Inferior parietal cortex (tissue), 1 donor: ENCODE results near the gene OR13A1.
"Not testable (repeated sequence)": the region's sequence is repeated elsewhere in the genome, so short reads cannot be mapped to it uniquely, and the experiment has no call there.

Source experiments
- DNase-seq: peaks from one replicate; pipeline ENCODE4 v3.0.0-alpha.2; 2016; ENCODE audit errors: extremely low spot score

OR13A1 gene

GRCh38 chr10:45315508-45315907 lies at the start of gene OR13A1:
Gene OR13A1 (minus strand): TSS chr10:45315608. CDS start chr10:45304422, 11,186 bp downstream.
- no peak for DNase-seq

DNA sequence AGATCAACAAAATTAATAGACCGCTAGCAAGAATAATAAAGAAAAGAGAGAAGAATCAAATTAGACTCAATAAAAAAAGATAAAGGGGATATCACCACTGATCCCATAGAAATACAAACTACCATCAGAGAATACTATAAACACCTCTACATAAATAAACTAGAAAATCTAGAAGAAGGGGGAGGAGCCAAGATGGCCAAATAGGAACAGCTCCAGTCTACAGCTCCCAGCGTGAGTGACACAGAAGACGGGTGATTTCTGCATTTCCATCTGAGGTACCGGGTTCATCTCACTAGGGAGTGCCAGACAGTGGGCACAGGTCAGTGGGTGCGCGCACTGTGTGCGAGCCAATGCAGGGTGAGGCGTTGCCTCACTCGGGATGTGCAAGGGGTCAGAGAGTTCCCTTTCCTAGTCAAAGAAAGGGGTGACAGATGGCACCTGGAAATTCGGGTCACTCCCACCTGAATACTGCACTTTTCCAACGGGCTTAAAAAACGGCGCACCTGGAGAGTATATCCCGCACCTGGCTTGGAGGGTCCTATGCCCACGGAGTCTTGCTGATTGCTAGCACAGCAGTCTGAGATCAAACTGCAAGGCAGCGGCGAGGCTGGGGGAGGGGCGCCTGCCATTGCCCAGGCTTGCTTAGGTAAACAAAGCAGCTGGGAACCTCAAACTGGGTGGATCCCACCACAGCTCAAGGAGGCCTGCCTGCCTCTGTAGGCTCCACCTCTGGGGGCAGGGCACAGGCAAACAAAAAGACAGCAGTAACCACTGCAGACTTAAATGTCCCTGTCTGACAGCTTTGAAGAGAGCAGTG lies 46.8 kb upstream of the OR13A1 start:
- not testable (repeated sequence) for DNase-seq

DNA sequence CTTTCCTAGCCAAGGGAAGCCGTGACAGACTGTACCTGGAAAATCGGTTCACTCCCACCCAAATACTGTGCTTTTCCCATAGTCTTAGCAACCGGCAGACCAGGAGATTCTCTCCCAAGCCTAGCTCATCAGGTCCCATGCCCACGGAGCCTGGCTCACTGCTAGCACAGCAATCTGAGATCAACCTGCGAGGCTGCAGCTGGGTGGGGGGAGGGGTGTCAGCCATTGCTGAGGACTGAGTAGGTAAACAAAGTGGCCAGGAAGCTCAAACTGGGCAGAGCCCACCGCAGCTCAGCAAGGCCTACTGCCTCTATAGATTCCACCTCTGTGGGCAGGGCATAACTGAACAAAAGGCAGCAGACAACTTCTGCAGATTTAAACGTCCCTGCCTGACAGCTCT lies 43.6 kb upstream of the OR13A1 start:
- not testable (repeated sequence) for DNase-seq

GRCh38 chr10:45355494-45355893 lies 40.1 kb upstream of the OR13A1 start:
- DNase-seq = no peak

- no peak for DNase-seq
Observed at GRCh38 chr10:45354261-45354660, 38.9 kb upstream of the OR13A1 start.

GRCh38 chr10:45353186-45353585 lies 37.8 kb upstream of the OR13A1 start:
- DNase-seq = no peak

GRCh38 chr10:45348196-45348765 lies 32.9 kb upstream of the OR13A1 start:
- DNase-seq = not testable (repeated sequence)

GRCh38 chr10:45347464-45347863 lies 32.1 kb upstream of the OR13A1 start:
- DNase-seq = not testable (repeated sequence)

DNA sequence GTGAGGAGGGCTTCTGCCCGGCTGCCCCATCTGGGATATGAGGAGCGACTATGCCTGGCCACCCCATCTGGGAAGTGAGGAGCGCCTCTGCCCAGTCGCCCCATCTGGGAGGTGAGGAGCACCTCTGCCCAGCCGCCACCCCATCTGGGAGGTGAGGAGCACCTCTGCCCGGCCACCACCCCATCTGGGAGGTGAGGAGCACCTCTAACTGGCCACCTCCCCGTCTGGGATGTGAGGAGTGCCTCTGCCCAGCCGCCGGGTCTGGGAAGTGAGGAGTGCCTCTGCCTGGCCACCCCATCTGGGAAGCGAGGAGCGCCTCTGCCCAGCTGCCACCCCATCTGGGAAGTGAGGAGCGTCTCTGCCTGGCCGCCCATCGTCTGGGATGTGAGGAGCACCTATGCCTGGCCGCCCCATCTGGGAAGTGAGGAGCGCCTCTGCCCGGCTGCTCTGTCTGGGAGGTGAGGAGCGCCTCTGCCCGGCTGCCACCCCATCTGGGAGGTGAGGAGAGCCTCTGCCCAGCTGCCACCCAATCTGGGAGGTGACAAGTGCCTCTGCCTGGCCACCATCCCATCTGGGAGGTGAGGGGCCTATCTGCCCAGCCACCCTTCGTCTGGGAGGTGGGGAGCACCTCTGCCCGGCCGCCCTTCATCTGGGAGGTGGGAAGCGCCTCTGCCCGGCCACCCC lies 31.4 kb upstream of the OR13A1 start:
- DNase-seq = not testable (repeated sequence)

- DNase-seq = not testable (repeated sequence)
Observed at GRCh38 chr10:45340420-45340819, 25.0 kb upstream of the OR13A1 start.

DNA sequence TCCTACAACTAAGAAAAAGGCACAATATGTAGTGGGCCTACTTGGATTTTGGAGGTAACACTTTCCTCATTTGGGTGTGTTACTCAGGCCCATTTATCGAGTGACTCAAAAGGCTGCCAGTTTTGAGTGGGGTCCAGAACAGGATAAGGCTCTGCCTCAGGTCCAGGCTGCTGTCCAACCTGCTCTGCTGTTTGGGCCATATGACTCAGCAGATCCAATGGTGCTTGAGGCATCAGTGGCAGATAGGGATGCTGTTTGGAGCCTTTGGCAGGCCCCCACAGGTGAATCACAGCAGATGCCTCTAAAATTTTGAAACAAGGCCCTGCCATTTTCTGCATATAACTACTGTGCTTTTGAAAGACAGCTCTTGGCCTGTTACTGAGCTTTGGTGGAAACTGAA lies 24.5 kb upstream of the OR13A1 start:
- DNase-seq = no peak

DNA sequence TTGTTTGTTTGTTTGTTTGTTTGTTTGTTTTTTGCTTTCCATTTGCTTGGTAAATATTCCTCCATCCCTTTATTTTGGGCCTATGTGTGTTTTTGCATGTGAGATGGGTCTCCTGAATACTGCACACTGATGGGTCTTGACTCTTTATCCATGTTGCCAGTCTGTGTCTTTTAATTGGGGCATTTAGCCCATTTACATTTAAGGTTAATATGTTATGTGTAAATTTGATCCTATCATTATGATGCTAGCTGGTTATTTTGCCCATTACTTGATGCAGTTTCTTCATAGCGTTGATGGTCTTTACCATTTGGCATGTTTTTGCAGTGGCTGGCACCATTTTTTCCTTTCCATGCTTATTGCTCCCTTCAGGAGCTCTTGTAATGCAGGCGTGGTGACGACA lies 16.4 kb upstream of the OR13A1 start:
- DNase-seq = not testable (repeated sequence)

DNA sequence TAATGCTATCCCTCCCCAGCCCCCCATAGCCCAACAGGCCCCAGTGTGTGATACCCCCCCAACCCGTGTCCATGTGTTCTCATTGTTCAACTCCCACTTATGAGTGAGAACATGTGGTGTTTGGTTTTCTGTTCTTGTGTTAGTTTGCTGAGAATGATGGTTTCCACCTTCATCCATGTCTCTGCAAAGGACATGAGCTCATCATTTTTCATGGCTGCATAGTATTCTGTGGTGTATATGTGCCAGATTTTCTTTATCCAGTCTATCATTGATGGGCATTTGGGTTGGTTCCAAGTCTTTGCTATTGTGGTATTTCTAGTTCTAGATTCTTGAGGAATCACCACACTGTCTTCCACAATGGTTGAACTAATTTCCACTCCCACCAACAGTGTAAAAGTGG lies 11.5 kb upstream of the OR13A1 start:
- not testable (repeated sequence) for DNase-seq

DNA sequence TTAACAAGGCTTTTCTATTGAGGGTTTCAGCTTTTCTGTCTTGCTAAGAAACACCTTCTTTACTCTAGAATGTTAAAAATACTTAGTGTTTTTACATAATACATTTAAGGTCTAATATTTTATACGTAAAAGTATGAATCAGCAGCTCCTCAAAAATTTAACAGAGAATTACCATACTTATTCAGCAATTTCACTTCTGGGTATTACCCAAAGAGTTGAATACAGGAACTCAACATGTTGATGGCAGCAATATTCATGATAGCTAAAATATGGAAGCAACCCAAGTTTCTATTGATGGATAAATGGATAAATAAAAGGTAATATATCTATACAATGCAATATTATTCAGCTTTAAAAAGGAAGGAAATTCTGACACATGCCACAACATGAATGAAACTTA lies 9.7 kb upstream of the OR13A1 start:
- DNase-seq = no peak

- no peak for DNase-seq
Observed at GRCh38 chr10:45319702-45320101, 4.3 kb upstream of the OR13A1 start.

GRCh38 chr10:45313264-45313873 lies 2.0 kb downstream of the OR13A1 start:
- no peak for DNase-seq

DNA sequence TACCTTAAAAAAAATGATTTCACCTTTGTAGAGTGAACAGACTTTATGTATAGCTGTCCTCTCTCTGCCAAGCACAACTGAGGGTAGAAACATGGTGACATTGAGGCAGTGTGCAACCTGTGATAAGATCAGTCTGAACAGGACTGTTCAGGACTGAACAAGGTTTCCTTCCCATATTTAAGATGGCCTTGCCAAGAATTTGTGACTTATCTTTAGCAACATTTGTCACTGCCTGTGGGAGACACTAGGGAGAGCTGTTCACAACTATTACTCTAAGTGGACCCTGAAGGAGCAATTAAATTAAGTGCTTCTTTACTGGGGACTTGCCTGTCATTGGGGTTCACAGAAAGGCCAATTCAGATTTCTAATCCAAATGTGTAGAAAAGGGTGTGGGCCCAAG lies 6.7 kb downstream of the OR13A1 start:
- DNase-seq = no peak

DNA sequence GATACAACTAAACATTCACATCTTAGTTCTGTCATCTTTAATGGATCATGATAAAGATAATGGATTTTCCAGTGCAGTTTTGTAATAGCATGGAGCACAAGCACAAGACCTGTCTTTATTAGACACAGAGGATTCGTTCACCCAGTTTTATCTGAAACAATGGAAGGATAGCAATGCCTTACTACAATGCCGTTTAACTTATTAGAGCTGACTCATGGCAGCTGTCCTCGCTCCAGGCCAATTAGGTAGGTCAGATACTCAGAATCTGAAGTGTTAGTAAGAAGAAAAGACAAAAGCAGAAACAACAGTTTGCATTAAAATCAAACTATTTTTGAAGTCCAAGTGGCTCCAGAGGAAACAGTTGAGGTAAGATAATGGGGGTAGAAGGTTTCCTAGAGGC lies 12.8 kb downstream of the OR13A1 start:
- DNase-seq = no peak

GRCh38 chr10:45298341-45298955 lies 17.0 kb downstream of the OR13A1 start:
- not testable (repeated sequence) for DNase-seq

DNA sequence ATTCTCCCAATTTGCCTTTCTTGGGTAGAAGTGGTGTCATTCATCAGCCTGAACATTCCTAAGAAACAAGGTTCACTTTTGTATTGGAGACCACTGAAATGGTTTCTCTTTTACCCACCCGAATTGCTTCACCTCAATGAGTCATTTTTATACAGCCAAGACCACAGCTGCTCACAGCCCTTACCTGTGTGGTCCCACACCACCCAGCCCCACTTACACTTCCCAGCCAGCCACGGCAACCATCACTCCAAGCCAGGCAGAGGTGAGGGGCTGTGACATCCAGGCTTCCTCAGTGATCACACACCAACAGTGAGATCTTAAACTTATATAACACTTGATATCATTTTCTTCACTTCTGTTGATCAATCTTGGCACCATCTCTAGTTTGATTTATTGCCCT lies 20.7 kb downstream of the OR13A1 start:
- no peak for DNase-seq

GRCh38 chr10:45286980-45287379 lies 28.4 kb downstream of the OR13A1 start:
- no peak for DNase-seq

- no peak for DNase-seq
Observed at GRCh38 chr10:45282061-45282460, 33.3 kb downstream of the OR13A1 start.
